RWPE1 (cell line): ENCODE data around the gene LASP1NB.
A peak's percentile ranks its signal among the peaks of the same experiment; 100 is the strongest.

Experiments
- CTCF ChIA-PET: fragments of 350-600 bp; sonication (Branson Sonifier 250); formaldehyde crosslinking; extraction: SDS; loops from one replicate; lab custom pipeline; 2021; lab: Yijun Ruan, JAX
- POLR2A ChIA-PET: fragments of 400-600 bp; formaldehyde crosslinking; extraction: SDS; loops from one replicate; lab custom pipeline; 2020; ENCODE audit warnings: antibody characterized with exemption; ENCODE audit not compliant: low non-redundant PET; lab: Yijun Ruan, JAX
- DNase-seq: peaks from one replicate; pipeline ENCODE4 v3.0.0; 2012; ENCODE audit warnings: low spot score
- H3K27ac ChIP-seq: fragments of 450-650 bp; 2 replicates; pipeline ENCODE4 v1.5.1; 2017
- TF ChIP-seq, protein P1 (sequence below): fragments of 450-650 bp; conservative IDR thresholded peaks from 2 replicates; pipeline ENCODE4 v1.5.1; 2017; ENCODE audit warnings: low read depth, mild to moderate bottlenecking

LASP1NB gene

DNA sequence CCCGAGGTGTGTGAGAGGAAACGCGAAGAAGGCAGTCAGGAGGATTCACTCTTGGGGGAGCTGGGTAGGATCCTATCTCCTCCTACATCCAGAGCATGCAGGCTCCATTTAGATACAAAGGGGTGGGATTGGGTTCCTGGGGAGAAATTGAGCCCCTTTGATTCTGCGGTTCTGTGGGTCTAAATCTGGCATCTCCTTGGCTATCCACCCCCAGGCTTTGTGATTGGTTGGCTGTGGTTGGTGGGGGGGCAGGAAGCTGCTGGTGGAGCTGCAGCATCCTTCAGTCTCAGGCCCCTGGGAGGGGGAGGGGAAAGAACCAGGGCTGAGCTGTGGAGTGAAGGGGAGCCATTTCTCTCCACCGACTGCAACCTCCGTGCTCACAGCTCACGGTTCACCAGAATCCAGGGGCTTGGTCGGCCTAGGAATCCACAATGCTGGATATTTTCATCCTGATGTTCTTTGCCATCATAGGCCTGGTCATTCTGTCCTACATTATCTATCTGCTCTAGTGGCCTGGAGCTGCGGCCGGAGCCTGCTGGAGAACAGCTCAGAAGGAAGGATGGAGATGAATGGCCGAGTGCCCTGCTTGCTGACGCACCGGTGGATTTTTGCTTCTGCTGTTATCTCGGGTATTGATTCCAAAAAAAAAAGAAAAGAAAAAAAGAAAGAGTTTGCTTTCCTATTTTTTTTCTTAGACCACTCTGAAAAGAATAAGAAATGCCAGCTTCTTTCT is at the start of gene LASP1NB:
Gene LASP1NB, plus strand, starts transcription at position 352 of the 733 bp plus-strand sequence.
- CTCF ChIA-PET = interaction anchor here (0.6 kb wide), 2 partner anchors 51 to 59 kb away, joined by 4 read pairs; no protein-coding TSS in a partner anchor
- DNase-seq = no peak
- no peak within 1 kb of the TSS for H3K27ac ChIP-seq
- POLR2A ChIA-PET = no interaction called here
- TF ChIP-seq, protein P1, sequence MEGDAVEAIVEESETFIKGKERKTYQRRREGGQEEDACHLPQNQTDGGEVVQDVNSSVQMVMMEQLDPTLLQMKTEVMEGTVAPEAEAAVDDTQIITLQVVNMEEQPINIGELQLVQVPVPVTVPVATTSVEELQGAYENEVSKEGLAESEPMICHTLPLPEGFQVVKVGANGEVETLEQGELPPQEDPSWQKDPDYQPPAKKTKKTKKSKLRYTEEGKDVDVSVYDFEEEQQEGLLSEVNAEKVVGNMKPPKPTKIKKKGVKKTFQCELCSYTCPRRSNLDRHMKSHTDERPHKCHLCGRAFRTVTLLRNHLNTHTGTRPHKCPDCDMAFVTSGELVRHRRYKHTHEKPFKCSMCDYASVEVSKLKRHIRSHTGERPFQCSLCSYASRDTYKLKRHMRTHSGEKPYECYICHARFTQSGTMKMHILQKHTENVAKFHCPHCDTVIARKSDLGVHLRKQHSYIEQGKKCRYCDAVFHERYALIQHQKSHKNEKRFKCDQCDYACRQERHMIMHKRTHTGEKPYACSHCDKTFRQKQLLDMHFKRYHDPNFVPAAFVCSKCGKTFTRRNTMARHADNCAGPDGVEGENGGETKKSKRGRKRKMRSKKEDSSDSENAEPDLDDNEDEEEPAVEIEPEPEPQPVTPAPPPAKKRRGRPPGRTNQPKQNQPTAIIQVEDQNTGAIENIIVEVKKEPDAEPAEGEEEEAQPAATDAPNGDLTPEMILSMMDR = no peak

DNA sequence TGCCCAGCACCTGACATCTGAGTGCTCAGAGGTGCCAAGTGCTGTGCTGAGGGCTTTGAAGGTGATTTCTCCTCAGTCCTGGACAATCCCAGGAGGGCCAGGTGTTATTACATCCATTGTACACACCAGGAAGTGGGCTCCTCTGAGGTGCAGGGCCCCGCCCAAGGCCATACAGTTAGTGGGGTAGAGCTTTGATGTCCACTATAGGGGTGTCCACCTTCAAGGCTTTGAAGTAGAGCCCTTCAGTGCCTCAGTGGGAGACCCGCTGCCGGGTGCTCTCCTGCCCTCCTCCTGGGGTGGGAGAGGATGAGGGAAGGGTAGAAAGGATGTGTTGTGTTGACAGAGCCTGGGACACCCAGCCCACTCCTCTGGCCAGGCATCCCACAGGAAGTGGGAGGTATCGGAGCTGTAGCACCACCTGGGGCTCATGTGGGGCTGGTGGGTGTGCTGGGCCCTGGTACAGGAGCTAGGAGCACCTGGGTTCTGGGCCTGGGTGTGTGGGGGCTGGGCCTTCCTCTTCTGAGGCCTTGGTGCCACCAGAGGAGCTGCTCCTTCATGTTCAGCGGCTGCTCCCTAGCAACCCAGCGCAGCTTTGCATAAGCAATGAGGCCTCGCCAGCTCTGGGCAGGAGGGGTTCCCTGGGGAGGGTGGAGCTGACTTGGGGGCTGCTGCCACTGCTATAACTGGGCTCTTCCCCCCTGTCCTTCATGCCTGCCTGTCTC is 48.1 kb upstream of the LASP1NB start:
- TF ChIP-seq, protein P1 = no peak
- H3K27ac ChIP-seq = peak overlapping the region; percentile 98
- DNase-seq = no peak
- ChIA-PET CTCF (interaction anchor here (0.6 to 1.5 kb wide), 3 partner anchors 90 to 166 kb away, joined by 4 read pairs; partner anchors contain the start of gene FBXO47), POLR2A (interaction anchor here (0.5 kb wide), 1 partner anchor 40 kb away, joined by 5 read pairs; no protein-coding TSS in a partner anchor)

DNA sequence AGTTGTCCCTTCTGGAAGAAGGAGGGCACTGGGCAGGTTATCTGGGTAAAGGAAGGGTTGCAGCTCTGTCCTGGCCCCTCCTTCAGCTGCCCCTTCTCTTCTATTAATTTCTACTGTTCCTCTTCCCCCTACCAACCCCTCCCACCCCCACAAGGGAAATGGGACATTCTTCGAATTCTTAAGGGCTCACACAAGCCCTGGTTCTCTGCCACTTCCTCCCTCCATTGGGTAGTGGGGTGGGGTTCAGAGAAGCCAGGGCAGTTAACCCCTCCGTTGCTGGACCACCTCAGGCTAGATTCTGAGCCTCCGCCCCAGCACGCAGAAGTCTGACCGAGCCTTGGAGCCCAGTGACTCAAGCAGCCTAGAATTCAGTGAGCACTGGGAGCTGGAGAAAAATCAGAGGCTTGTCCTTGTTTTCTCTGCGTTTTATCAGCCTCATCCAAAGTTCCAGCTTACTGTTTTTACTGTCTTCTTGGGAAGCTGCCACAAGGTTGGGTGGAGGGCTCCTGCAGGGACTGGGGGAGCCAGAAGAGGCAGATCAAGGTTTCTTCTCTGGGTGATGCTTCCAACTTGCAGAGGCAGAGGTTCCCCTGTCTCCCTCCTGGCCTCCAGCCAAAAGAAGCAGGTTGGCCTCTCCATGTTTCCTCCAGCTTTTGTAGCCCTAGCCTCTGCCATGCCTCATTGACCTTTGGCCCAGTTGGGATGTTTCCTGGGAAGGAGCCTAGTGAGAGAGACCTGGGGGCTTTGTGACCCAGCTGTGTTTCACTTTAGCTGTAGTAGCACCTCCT is 45.3 kb upstream of the LASP1NB start:
- H3K27ac ChIP-seq = peak overlapping the region; percentile 98
- POLR2A ChIA-PET = interaction anchor here (0.6 to 0.7 kb wide), 2 partner anchors 13 to 29 kb away, joined by 3 to 7 read pairs; no protein-coding TSS in a partner anchor
- peak; percentile 96 for DNase-seq
- CTCF ChIA-PET = interaction anchor here (1.1 kb wide), 1 partner anchor 32 kb away, joined by 3 read pairs; no protein-coding TSS in a partner anchor
- TF ChIP-seq, protein P1 = no peak

DNA sequence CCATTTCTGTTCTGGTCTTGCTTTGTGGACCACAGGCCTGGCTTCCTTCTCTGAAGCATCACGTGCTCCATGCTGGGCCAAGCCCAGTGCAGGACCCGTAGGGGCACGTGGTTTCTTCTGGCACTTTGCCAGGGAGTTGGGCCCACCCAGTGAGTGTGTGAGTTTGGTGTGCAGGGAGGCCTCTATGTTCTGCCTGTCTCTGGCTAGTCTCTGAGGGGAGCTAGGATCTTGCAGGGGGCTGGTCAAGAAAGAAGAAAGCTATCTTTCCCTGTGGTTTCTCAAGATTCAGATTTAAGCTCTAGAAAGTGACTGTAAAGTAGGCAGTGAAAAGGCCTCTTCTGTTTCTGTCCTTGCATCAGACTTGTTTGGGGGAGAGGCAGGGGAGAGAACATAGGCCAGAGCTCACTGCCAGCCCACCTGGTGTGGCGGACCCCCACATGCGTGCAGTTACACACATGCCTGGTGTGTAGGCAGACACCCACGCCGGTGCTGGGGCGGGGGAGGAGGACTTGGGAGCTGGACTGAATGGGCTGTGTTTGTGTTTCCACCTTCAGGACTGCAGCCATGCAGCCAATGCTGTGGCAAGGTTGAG is 43.7 kb upstream of the LASP1NB start:
- H3K27ac ChIP-seq = peak overlapping the region; percentile 98
- ChIA-PET POLR2A (interaction anchor here (0.5 kb wide), 1 partner anchor 56 kb away, joined by 7 read pairs; the partner anchor contains the start of gene CWC25), CTCF (no interaction called here)
- no peak for DNase-seq
- TF ChIP-seq, protein P1 = no peak

DNA sequence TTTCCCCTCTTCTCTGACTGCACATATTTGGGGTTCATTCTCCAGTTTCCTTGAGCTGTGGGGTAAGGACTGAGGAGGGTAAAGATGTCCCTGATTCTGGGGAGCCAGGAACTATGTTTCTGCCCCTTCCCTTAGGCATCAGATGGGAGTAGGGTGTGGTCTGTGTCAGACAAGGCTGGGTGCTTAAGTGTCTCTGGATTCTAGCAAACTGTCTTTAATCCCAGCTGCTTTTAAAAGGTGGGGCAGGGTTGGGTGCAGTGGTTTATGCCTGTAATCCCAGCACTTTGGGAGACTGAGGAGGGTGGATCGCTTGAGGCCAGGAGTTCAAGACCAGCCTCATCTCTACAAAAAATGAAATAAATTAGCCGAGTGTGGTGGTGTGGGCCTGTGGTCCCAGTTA is 42.5 kb upstream of the LASP1NB start:
- CTCF ChIA-PET = no interaction called here
- peak overlapping the region; percentile 98 for H3K27ac ChIP-seq
- TF ChIP-seq, protein P1 = no peak
- DNase-seq = no peak
- POLR2A ChIA-PET = no interaction called here
